GM19372 (cell line): ENCODE measurements around the gene GPAT2.
A peak's percentile ranks its signal among the peaks of the same experiment; 100 is the strongest.
"Not testable (repeated sequence)": the region's sequence is repeated elsewhere in the genome, so short reads cannot be mapped to it uniquely, and the experiment has no call there.

ENCODE experiments used
- ATAC-seq: cut with Tn5 transposase; IDR thresholded peaks from one replicate; pipeline ENCODE4 v1.9.1; 2021; ENCODE audit warnings: mild to moderate bottlenecking, low read depth, moderate library complexity; ENCODE audit not compliant: unreplicated experiment

GPAT2 gene

DNA sequence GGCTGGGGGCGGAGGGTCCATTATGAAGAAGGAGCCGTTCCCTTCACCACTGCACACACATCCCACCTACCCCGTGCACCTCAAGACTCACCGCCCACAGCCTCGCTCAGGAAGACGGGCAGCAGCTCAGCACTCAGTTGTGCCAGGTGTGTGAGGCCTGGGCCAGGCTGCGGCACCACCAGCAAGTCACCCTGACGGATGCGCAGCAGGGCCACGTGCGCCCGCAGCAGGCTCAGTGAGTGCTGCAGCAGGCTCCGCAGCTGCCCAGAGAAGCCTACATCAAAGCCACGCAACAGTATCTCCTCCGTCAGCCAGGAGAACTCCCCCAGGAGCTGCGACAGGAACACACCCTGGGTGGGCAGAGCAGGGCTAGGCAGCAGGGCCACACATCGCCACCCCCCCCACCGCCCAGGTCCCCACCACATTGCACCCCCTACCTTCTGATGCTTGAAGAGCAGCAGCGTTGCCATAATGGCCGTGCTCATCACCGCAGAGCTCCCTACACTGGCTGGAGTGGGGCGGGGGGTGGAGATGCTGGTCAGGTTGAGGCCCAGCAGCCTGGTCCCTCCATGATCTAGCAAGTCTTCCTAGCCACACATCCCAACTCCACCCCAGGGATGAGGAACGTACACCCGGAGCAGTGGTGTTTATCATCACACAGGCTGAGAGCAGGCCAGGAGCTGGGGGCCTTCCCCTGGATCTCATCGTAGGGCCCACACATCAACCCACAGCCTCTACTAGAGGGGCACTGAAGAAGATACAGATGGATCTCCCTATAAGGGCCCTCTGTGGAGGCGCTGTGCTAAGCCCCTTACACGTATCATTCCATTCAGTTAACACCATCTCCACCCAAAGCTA is 10.2 kb downstream of the GPAT2 start:
- no peak for ATAC-seq

DNA sequence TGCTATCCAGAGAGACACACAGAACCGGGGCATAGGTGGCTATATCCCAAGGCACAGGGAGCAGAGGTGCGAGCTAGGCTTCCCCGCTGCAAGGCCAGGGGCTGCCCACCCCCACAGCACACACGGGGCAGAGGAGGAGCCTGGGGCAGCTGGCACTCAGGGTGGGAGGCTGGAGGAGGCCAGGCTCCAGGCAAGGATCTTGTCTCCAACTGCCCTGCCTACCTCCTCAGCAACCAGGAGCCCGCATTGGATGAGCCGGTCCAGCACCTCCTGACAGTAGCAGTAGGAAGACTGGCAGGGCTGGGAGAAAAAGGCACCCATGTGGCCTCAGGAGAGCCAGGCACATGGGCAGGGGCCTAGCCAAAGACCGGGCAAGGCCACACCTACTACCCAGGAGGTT is 11.0 kb downstream of the GPAT2 start:
- not testable (repeated sequence) for ATAC-seq

DNA sequence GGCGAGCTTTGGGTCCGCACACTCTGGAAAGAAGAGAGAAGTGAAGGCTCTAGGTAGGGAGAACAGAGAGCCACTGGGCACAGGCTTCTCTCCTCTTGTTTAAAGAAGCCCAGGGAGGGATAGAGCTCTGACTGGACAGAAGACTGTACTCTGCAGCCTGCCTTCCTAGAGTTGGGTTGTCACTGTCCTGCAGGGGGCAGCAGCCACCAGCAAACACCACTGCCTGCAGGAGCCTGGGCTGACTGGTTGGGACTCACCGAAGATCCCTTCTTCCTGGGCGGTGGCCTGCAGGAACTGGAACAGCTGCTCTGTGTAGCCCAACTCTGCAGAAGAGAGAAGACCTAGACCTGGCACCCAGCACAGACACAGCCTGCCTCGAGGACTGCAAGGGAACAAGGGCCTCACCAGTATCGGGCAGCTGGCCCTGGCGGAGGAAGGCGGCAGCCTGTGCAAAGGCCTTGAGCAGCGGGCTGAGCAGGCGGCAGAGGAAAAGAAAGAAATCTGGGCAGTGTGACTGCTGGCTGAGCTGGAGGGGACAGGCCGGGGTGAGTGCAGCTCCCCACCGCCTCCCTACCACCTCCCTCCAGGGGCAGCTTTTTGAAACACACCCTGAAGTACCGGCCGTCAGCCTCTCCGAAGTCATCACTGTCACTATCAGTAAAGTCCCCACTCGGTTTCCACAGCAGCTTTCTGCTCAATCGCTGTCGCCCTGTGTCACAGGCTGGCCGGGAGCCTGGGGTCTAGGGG is 11.8 kb downstream of the GPAT2 start:
- peak; percentile 70 for ATAC-seq

DNA sequence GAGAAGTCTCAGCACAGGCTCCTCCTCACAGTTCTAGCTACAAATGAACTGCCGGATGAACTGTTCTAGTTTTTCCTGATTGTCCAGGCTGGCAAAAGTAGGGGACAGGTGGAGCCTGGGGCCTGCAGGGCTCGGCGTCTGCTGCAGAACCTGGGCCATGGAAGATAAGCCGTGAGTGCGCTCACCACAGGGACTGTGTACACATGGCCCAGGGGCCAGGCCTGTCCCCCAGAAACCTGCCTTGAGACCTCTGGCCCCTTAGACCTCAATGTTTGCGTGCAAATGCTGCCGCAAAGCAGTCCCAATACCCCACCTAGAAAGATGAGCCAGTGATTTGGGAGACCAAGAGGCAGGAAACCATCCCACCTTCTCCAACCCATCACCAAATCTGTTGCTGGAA is 12.6 kb downstream of the GPAT2 start:
- ATAC-seq, result not testable (repeated sequence)

DNA sequence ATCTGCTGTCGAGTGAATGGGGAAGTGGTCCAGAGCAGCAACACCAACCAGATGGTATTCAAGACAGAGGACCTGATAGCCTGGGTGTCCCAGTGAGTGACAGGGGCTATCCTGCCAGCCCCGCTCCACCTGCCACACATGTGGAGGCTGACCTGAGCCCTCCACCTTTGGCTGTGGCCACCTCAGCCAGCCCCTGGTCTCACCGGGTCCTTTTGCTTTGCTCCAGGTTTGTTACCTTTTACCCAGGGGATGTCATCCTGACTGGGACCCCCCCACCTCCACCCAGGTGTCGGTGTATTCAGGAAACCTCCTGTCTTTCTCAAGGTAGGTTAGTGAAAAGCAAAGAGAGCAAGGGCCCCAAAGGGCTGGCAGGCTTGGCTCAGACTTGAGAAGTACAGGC is 13.6 kb downstream of the GPAT2 start:
- not testable (repeated sequence) for ATAC-seq

DNA sequence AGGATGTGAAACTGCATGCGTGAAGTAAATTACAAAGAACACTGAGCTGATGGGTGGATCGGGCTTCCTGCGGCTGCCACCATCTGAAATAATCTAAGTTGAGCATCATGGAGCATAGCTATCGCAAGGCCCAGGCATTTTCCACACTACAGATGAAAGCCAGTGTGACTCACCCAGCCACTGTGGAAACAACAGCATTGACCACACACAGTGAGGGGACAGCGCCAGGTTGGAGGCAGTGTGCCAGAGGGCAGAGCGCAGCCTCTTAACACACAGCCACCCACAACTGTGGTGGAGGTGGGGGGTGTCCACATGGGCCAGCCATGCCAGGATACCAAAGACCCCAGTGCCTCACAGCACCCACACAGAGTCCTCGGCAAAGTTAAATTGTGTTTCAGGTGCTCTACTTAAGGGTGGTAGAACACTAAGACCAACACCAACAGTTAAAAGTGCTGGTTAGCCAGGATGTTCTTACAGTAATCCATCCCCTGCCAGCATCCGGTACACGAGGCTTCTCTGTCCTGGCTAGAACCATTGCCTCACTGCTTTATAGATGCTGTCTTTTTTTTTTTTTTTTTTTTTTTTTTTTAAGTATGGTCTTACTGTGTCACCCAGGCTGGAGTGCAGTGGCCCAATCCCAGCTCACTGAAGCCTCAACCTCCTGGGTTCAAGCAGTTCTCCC is 14.7 kb downstream of the GPAT2 start:
- not testable (repeated sequence) for ATAC-seq

DNA sequence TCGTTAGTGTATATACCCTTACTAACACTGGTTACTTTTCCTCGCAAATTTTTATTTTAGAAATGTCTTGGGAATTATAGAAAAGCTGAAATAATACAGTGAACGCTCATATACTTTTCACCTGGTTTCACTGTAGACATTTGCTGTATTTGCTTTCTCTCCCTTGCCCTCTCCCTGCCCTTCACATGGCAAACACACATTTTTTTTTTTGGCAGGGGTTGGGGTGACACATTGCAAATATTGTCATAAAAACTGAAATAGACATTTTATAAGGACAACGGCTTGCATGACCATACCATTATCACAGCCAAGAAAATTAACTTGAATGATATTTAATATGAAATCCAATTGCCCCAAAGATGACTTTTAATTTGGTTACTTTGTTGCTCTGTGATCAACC is 18.4 kb downstream of the GPAT2 start:
- ATAC-seq, result not testable (repeated sequence)

DNA sequence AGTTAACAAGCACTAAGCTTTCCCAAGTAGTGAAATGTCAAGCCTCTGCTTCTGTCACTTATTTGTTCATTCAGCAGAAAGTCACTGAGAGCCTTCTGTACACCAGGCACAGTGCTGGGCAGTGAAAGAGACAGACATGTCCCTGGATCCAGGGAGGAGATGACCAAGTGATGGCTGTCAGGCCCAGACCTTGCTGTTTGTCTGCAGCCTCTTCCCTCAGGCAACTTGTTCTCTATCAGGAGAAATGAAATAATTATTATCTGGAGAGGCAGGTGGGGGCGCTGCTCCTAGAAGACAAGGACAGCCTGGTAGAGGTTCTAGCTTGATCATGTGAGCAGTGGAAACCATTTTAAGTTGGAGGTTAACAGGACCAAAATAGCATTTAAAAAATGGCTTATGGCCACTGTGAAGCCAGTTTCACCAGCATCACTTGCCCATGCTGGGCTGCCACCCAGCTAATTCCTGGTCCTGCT is 21.9 kb downstream of the GPAT2 start:
- ATAC-seq, result not testable (repeated sequence)

DNA sequence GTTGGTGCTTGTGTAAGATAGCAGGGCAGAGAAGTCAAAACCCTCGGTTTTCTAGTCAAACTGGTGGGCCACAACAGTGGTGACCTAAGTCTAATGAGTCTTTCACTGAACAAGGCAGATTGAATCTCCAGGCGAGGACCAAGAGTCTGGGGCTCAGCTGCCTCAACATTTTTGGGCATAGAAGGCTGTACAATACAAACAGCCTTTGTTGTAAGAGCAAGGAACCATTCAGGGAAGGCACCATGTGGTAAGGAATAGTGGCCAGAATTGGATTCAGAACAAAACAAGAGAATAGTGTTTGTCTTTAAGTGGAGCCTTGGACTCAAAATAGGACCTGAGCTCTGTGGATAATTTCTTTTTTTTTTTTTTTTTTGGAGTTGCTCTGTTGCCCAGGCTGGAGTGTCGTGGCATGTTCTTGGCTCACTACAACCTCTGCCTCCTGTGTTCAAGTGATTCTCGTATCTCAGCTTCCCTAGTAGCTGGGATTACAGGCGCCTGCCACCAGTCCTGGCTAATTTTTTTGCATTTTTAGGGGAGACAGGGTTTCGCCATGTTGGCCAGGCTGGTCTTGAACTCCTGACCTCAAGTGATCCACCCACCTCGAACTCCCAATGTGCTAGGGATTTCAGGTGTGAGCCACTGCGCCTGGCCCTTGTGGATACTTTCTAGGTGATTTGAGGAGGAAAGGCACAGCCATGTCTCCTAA is 22.5 kb downstream of the GPAT2 start:
- not testable (repeated sequence) for ATAC-seq

DNA sequence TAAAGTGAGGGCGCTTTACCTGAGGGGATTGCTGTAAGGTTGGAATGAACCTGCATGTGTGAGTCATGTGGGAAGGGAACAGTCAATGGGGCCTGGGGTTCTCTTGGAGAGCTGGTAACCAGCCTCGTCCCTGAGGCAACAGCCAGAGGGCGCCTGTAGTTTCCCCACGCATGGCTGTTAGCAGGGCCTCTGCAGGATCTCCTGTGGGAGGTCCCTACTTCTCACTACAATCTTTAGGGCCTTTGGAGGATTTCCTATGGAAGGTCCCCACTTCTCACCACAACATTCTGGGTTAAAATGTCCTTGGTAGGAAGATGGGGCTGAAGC is 23.6 kb downstream of the GPAT2 start:
- not testable (repeated sequence) for ATAC-seq

DNA sequence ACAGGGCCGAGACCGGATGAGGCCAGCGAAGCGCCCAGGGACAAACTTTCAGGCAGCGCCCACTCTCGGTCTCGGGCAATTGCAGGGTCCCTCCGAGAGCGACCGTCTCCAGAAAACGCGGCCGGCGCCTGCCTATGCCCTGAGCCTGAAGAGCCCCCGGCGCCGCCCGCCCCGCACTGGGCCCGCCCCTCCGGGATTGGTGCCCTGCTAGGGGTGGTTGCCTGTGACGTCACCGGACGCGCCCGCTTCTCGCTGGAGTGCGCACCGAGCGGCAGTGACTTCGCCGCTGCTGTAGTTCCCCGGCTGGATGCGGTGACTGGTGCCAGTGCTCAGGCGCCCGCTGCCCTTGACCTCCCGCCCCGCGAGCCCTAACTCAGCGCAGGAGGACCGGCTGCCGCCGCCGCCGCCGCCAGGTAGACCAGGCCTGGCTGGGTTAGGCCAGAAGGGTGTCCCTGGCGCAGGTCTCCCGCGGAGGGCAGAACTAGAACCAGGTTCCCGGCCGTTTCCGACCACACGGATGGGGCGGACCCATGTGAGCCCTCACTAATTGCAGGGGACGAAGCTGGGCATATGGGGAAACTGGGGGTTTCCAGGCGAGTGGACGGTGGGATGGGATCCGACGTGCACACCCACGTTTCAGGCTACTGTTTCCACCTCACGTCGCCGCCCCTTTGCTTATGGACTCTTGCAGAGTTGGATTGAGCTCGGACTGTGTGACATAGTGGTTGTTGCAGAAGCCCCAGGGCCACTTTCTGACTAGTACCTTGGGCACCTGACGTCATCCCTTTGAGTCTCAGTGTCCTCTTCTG is 24.2 kb downstream of the GPAT2 start:
- peak; percentile 99 for ATAC-seq

DNA sequence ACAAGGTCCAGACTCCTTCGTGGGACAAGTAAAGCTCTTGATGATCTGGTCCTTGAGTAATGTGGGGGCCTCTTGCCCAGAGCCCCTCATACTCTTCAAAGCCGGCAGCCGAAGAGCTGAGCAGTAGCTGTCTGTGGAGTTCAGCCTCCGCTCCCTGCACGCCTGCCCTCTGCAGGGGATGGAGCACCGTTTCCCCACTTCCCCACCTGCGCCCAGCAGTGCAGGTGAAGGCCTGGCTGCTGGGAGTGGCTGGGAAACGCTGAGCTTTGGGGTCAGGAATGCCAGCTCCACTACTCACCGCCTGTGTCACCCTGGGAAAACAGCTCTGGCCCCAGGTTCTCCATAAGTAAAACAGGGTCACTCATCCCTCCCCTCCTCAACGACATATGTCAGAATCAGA is 24.9 kb downstream of the GPAT2 start:
- not testable (repeated sequence) for ATAC-seq

DNA sequence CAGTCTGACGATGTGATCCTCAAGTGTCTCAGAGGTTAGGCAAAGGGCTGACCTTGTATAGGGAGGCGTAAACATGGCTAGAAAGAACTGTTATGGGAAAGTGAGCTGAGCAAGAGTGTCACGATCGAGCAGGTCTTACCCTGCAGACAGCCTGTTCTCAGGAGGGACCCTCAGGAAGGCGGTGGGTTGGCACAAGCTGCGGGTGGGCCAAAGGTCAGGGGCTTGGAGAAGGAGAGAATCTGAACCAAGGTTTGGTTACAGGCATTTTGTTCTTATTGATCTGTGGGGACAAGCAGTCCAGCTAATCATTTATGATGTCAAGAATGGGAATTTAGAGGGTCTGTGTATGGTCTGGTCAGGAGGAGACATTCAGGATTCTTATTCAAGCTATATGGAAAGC is 26.7 kb downstream of the GPAT2 start:
- not testable (repeated sequence) for ATAC-seq

DNA sequence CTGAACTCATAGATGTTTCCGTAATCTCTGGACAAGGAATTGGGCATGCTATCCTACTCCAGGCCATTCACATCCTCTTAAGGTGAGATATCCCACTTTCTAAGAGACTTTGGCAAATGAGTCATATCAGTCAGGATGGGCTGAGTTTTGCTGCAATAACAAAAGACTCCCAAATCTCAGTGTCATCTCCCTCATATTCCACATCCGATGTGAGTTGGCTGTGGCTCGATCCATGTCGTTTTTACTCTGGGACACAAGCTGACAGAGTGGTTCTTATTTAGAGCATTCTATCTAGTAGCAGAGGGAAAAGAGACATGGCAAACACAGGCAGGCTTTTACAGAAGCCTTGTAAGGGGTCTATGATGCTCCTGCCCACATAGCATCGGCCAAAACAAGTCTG is 28.5 kb downstream of the GPAT2 start:
- not testable (repeated sequence) for ATAC-seq

DNA sequence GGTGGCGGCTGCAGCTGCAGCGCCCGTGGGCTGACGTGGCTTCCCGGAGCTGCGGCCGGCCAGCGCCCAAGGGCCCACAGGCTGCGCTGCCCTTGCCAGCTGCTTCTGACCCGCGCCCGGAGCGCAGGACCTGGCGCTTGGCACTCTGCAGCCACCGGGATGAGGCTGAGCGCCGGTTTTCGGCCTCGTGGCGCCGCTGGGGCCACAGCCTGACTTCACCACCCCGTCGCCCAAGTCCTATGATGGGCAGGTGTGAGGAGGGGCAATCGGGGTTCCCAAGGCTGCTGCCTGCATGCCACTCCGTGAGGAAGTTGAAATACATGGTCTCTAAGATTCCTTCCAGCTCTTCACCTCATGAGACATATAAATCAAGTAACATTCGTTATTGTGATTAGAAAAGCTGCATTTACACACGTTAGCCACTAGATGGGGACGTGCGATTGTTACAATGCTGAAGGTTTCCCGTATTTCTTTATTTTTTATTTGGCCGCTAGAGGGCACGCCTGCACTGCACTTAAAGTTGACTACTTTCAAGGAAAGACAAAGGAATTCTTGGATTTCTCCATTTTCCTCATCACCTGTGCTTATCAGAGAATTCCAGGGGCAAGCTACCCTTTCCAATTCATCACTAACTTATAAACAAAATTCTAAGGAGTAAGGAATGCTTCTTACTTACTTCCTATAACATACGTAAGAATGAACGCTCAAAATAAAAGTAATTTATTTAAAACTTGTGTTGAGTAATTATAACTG is 42.0 kb downstream of the GPAT2 start:
- ATAC-seq, result peak; percentile 42

DNA sequence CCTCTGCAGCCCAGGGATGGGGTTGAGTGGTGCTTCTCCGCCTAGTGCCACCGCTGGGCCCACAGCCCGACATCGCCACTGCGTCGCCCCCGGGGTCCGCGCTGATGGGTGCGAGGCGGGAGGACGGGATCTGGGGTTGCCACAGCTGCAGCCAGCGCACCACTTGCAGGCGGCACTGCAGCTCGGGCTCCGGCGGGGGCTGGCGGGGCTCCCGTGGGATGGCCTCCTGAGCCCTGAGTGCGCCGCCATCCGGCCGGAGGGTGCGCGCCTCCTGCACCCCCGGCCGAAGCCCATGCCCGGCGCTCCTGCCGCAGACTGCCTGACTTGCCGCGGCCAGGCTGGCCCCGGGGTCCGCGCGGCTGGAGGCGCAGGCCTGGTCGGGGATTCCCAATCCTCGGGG is 42.6 kb downstream of the GPAT2 start:
- ATAC-seq, result peak; percentile 32

DNA sequence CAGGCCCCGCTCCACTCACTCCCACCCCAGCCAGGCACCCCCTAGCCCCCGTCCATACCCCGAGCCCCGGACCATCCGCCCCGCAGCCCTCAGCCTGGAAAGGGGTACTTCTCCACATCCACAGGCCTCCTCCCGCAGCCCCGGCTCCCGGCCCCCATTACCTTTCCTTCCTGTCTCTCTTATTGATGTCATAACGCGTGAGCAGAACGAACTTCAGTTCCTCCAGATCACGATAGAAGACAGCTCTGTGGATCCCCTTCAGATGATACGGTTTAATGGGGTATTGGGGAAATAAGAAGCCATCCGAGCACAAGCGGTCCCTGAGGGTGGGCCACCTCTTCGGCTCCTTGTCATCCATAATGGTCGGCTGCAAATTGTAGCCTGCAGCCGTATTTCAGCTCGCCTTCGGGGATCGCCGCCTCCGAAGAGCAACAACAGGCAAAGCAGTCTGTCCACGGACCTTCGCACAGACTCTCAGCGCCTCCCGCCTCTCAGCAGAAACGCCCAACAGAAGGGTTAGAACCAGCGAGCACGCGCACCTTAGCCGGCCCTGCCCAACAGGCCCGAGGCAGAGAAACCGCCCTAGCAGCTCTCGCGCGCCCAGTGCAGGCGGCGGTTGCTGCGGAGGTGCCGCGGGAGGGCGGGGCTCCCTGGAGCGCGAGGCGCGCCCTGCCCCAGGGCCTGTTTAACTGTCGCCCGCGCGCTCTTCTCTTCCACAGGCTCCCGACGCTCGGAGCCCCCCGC is 43.2 kb downstream of the GPAT2 start, which contains the start of gene ANKRD36C:
TSS of gene ANKRD36C (minus strand) at position 474 of the 744 bp plus-strand sequence. CDS start at position 358, 116 bp downstream.
- ATAC-seq, result peak; percentile 93

DNA sequence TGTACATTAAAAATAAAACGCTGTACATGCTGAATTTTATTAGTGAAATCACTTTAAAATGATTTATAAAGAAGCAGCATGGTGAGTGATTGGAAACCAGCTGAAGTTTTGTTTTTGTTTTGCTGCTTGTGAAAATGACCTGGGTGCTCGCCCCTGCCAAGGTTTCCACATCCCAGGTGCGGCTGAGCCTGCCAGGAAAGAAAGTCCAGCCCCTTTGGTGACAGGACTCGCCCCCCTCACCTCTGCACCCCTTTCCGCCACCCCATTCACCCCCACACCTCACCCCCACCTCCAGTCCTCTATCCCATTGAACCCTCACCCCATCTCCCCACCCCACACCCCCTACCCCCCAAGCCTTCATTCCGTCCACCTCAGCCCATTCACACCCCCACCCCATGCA is 43.8 kb downstream of the GPAT2 start:
- ATAC-seq, result not testable (repeated sequence)
